Spinal cord (tissue), 10 donors: ENCODE results near the gene RIOX2. TPM values are rescaled to one million over a fixed set of nuclear protein-coding genes. Genes with fewer than 3 reads are reported as not detected.
A peak's percentile ranks its signal among the peaks of the same experiment; 100 is the strongest.
"Not testable (repeated sequence)": the region's sequence is repeated elsewhere in the genome, so short reads cannot be mapped to it uniquely, and the experiment has no call there.

Experiments
- DNase-seq, 6 donors: peaks; one replicate each; pipeline versions ENCODE4 v3.0.0 to v3.0.0-alpha.2; 2013 to 2015; ENCODE audit warnings: low spot score in 6 of 6, low read depth in 4 of 6
- H3K27ac ChIP-seq: one replicate; pipeline ENCODE4 v1.5.1; 2013; ENCODE audit warnings: low read depth, low read length, control low read depth
- H3K27me3 ChIP-seq: one replicate; pipeline ENCODE4 v1.6.1; 2013; ENCODE audit warnings: low read length; ENCODE audit not compliant: control insufficient read depth, insufficient read depth
- H3K36me3 ChIP-seq: one replicate; pipeline ENCODE4 v1.6.1; 2013; ENCODE audit warnings: low read length; ENCODE audit not compliant: control insufficient read depth, insufficient read depth
- H3K4me1 ChIP-seq: one replicate; pipeline ENCODE4 v1.6.1; 2013; ENCODE audit warnings: low read length; ENCODE audit not compliant: control insufficient read depth, insufficient read depth
- H3K4me3 ChIP-seq: one replicate; pipeline ENCODE4 v1.5.1; 2013; ENCODE audit warnings: low read depth, low read length, control low read depth
- H3K9me3 ChIP-seq: one replicate; pipeline ENCODE4 v1.6.1; 2013; ENCODE audit warnings: low read length; ENCODE audit not compliant: control insufficient read depth, insufficient read depth
- WGBS: methylation state at CpG from one replicate; pipeline ENCODE4 v1.1.5; 2013; ENCODE audit warnings: missing lambda C conversion rate; ENCODE audit not compliant: insufficient coverage; 5-methylcytosine and 5-hydroxymethylcytosine counted together
- polyA plus RNA-seq, 2 donors: library from polyadenylated mRNA; unstranded; fragments of 120-200 nt; gene quantifications; one replicate each; pipeline ENCODE4 v1.2.1, GENCODE V29; 2013; ENCODE audit not compliant: insufficient read length in 2 of 2
- total RNA-seq, 2 donors: library from RNA; depleted of rRNA in 1 of 2; stranded (reverse); fragments of 120-200 nt in 1 of 2; fragments of >200 nt in 1 of 2; gene quantifications; one replicate each; pipeline versions ENCODE4 v1.2.3 to v1.2.4, GENCODE V29; 2013 to 2014
- donor health status: healthy.

Gene RIOX2
- total and polyA plus RNA-seq, 4 donors: 25.3 to 41.2 (median 34.3) TPM

DNA sequence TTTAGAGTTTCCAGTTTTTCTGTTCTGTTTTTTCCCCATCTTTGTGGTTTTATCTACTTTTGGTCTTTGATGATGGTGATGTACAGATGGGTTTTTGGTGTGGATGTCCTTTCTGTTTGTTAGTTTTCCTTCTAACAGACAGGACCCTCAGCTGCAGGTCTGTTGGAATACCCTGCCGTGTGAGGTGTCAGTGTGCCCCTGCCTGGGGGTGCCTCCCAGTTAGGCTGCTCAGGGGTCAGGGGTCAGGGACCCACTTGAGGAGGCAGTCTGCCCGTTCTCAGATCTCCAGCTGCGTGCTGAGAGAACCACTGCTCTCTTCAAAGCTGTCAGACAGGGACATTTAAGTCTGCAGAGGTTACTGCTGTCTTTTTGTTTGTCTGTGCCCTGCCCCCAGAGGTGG is 62.4 kb downstream of the RIOX2 start:
- H3K4me1 ChIP-seq, DNase-seq, H3K36me3 ChIP-seq, H3K4me3 ChIP-seq, H3K27ac ChIP-seq, H3K27me3 ChIP-seq, H3K9me3 ChIP-seq: not testable (repeated sequence)
- WGBS: no CpG with 5 or more reads among the region's 3 CpGs

- H3K4me1 ChIP-seq: no peaks in the 10 kb centered on the region
- H3K4me3 ChIP-seq: no peak overlapping the region
- H3K27ac ChIP-seq: no peak overlapping the region
- no peaks in the 10 kb centered on the region for H3K9me3 ChIP-seq
- WGBS: 60% methylated on average over 1 of the region's 4 CpGs
- H3K27me3 ChIP-seq: no peaks in the 10 kb centered on the region
- no peaks in the 10 kb centered on the region for H3K36me3 ChIP-seq
- peak in 1 of 6 donors; percentile 25 for DNase-seq
These were observed 70.7 kb downstream of the RIOX2 start for GRCh38 chr3:97901313-97902248.

DNA sequence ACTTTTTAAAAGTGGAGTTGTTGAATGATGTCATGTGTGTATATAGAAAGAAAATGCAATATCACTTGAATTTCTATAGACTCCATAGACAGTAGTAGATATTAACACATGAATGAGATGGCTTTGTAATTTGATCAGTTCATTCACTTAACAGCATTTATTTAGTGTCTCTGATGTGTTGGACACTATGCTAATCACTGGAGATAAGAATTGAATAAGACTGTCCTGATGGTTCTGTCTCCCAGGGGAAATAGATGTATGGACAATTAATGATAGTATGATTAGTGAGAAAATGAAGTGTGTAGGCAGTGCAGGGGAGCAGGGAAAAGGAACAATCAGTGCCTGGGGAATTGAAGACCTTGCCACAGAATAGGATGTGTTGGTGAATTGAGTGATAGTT is 72.9 kb downstream of the RIOX2 start:
- Histone ChIP-seq H3K4me1 (no peaks in the 10 kb centered on the region), H3K9me3 (no peaks in the 10 kb centered on the region), H3K27ac (no peak overlapping the region), H3K36me3 (no peaks in the 10 kb centered on the region), H3K4me3 (no peak overlapping the region), H3K27me3 (no peaks in the 10 kb centered on the region)
- DNase-seq: no peak

GRCh38 chr3:97896547-97896946 is 75.7 kb downstream of the RIOX2 start:
- Histone ChIP-seq H3K27ac (no peak overlapping the region), H3K4me1 (no peaks in the 10 kb centered on the region), H3K4me3 (no peak overlapping the region), H3K36me3 (no peaks in the 10 kb centered on the region), H3K9me3 (no peaks in the 10 kb centered on the region), H3K27me3 (no peaks in the 10 kb centered on the region)
- no peak for DNase-seq
- WGBS: 100% methylated on average over 1 of the region's 3 CpGs

DNA sequence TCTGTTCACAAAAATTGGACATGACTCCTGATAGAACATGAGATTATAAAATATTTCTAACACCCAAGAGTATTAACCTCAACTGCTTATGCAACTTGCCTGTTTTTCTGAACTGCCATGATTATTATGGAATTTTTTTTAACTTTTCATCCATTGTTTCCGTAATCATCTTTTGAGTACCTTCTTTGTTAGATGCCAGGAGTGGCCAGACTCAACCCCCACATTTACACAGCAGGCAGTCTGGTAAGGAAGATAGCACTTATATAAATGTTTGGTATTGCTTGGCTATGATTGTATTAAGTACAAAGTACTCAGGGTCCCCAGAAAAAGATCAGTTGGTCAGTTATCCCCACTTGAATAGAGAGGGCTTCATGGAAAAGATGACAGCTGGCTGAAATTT is 76.1 kb downstream of the RIOX2 start:
- no peak for DNase-seq
- Histone ChIP-seq H3K27me3 (no peaks in the 10 kb centered on the region), H3K9me3 (no peaks in the 10 kb centered on the region), H3K4me3 (no peak overlapping the region), H3K36me3 (no peaks in the 10 kb centered on the region), H3K27ac (no peak overlapping the region), H3K4me1 (no peaks in the 10 kb centered on the region)
- whole genome bisulfite sequencing: no CpG with 5 or more reads among the region's 1 CpG

GRCh38 chr3:97895216-97895615 is 77.0 kb downstream of the RIOX2 start:
- no peaks in the 10 kb centered on the region for H3K36me3 ChIP-seq
- no peak overlapping the region for H3K27ac ChIP-seq
- no CpG with 5 or more reads among the region's 3 CpGs for WGBS
- H3K4me1 ChIP-seq: no peaks in the 10 kb centered on the region
- no peaks in the 10 kb centered on the region for H3K27me3 ChIP-seq
- no peaks in the 10 kb centered on the region for H3K9me3 ChIP-seq
- DNase-seq: no peak
- no peak overlapping the region for H3K4me3 ChIP-seq

- H3K27me3 ChIP-seq: no peaks in the 10 kb centered on the region
- no peak overlapping the region for H3K27ac ChIP-seq
- no peak for DNase-seq
- no peaks in the 10 kb centered on the region for H3K36me3 ChIP-seq
- H3K4me3 ChIP-seq: no peak overlapping the region
- H3K9me3 ChIP-seq: no peaks in the 10 kb centered on the region
- WGBS: no CpG with 5 or more reads among the region's 1 CpG
- H3K4me1 ChIP-seq: no peaks in the 10 kb centered on the region
These were observed 79.4 kb downstream of the RIOX2 start for GRCh38 chr3:97892852-97893251.

Other genes with a start within 250 kb of the RIOX2 start
- 10 to 100 TPM; 17.0 to 36.2 TPM for gene ARL6, start 207.7 kb downstream of the RIOX2 start, total RNA-seq
- gene ARL6, start 207.7 kb downstream of the RIOX2 start, polyA plus RNA-seq: 10 to 100 TPM; 15.7 to 23.6 TPM
- gene CRYBG3, start 150.4 kb downstream of the RIOX2 start, total RNA-seq: 10 to 100 TPM; 29.9 to 30.6 TPM
- 1 to 10 TPM; 7.7 to 9.3 TPM for gene CRYBG3, start 150.4 kb downstream of the RIOX2 start, polyA plus RNA-seq
- under 1 TPM in 1 of 2 donors, not detected in 1; 0.20 TPM for gene GABRR3, start 62.9 kb upstream of the RIOX2 start, total RNA-seq
- gene GABRR3, start 62.9 kb upstream of the RIOX2 start, polyA plus RNA-seq: not detected
- not detected for gene OR5AC2, start 114.7 kb upstream of the RIOX2 start, total RNA-seq
- not detected for gene OR5AC2, start 114.7 kb upstream of the RIOX2 start, polyA plus RNA-seq
- not detected for gene OR5H1, start 158.3 kb upstream of the RIOX2 start, total RNA-seq
- under 1 TPM in 1 of 2 donors, not detected in 1; 0.03 TPM for gene OR5H1, start 158.3 kb upstream of the RIOX2 start, polyA plus RNA-seq
- not detected for gene OR5H14, start 175.0 kb upstream of the RIOX2 start, total RNA-seq
- gene OR5H14, start 175.0 kb upstream of the RIOX2 start, polyA plus RNA-seq: under 1 TPM in 1 of 2 donors, not detected in 1; 0.06 TPM
- not detected for gene OR5H15, start 194.3 kb upstream of the RIOX2 start, total RNA-seq
- gene OR5H15, start 194.3 kb upstream of the RIOX2 start, polyA plus RNA-seq: not detected